Calu3 (cell line): Measurements from ENCODE around the gene ZFYVE28. TPM values are rescaled to one million over a fixed set of nuclear protein-coding genes. Genes with fewer than 3 reads are reported as not detected.

Experiments used
- BruUV-seq: library from RNA; stranded (reverse); fragments of 400-500 nt; replicated peaks from 2 replicates; lab custom pipeline; 2021; lab: Mats Ljungman, UMichigan
- CTCF ChIA-PET: fragments of 300-600 bp; sonication (Branson Sonifier 250); formaldehyde crosslinking; loops from one replicate; lab custom pipeline; 2022; ENCODE audit warnings: antibody characterized with exemption; lab: Charles Lee
- DNase-seq: peaks from one replicate; pipeline ENCODE4 v3.0.0; 2022
- H3K27ac Mint-ChIP-seq: one replicate; pipeline ENCODE4 v1.8.0; 2022; ENCODE audit warnings: mixed read lengths; ENCODE audit not compliant: unreplicated experiment
- H3K27me3 Mint-ChIP-seq: one replicate; pipeline ENCODE4 v1.8.0; 2022; ENCODE audit warnings: mixed read lengths; ENCODE audit not compliant: unreplicated experiment
- H3K36me3 Mint-ChIP-seq: one replicate; pipeline ENCODE4 v1.8.0; 2022; ENCODE audit warnings: mild to moderate bottlenecking, moderate library complexity, mixed read lengths; ENCODE audit not compliant: insufficient read depth, unreplicated experiment
- H3K4me1 Mint-ChIP-seq: one replicate; pipeline ENCODE4 v1.8.0; 2022; ENCODE audit warnings: mild to moderate bottlenecking, low read depth, mixed read lengths; ENCODE audit not compliant: unreplicated experiment
- H3K4me3 Mint-ChIP-seq: one replicate; pipeline ENCODE4 v1.8.0; 2022; ENCODE audit warnings: mild to moderate bottlenecking, low read depth, moderate library complexity, mixed read lengths; ENCODE audit not compliant: unreplicated experiment
- H3K9me3 Mint-ChIP-seq: one replicate; pipeline ENCODE4 v1.8.0; 2022; ENCODE audit warnings: low read depth, mixed read lengths; ENCODE audit not compliant: unreplicated experiment
- intact Hi-C: fragments of 100-400 bp; cut with micrococcal nuclease; formaldehyde crosslinking; loops from one replicate; pipeline ENCODE4 v1.10.0; 2022; ENCODE audit not compliant: unreplicated experiment
- total RNA-seq: library from RNA; stranded (reverse); gene quantifications from 2 replicates; pipeline ENCODE4 v1.2.3, GENCODE V29; 2022
- TF ChIP-seq, protein P1 (sequence below): fragments of 200-600 bp; IDR thresholded peaks from one replicate; pipeline ENCODE4 v1.8.0; 2022; ENCODE audit warnings: antibody characterized with exemption; ENCODE audit not compliant: unreplicated experiment

ZFYVE28 gene
- total RNA-seq, 1 experiment from 2014 or later: 1.2 TPM

GRCh38 chr4:2388429-2389182 lies 29.8 kb downstream of the ZFYVE28 start:
- H3K9me3 Mint-ChIP-seq: no peaks in the 10 kb centered on the region
- H3K27ac Mint-ChIP-seq: no peak overlapping the region
- H3K4me3 Mint-ChIP-seq: no peak overlapping the region
- no TSS peak for BruUV-seq
- no peaks in the 10 kb centered on the region for H3K4me1 Mint-ChIP-seq
- CTCF ChIA-PET: no interaction called here
- H3K27me3 Mint-ChIP-seq: peaks cover 67% of the 10 kb centered on the region
- TF ChIP-seq, protein P1, sequence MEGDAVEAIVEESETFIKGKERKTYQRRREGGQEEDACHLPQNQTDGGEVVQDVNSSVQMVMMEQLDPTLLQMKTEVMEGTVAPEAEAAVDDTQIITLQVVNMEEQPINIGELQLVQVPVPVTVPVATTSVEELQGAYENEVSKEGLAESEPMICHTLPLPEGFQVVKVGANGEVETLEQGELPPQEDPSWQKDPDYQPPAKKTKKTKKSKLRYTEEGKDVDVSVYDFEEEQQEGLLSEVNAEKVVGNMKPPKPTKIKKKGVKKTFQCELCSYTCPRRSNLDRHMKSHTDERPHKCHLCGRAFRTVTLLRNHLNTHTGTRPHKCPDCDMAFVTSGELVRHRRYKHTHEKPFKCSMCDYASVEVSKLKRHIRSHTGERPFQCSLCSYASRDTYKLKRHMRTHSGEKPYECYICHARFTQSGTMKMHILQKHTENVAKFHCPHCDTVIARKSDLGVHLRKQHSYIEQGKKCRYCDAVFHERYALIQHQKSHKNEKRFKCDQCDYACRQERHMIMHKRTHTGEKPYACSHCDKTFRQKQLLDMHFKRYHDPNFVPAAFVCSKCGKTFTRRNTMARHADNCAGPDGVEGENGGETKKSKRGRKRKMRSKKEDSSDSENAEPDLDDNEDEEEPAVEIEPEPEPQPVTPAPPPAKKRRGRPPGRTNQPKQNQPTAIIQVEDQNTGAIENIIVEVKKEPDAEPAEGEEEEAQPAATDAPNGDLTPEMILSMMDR: no peak
- intact Hi-C loops: no loop called here
- DNase-seq: no peak
- H3K36me3 Mint-ChIP-seq: no peaks in the 10 kb centered on the region

- DNase-seq: no peak
- TF ChIP-seq, protein P1: no peak
- no peaks in the 10 kb centered on the region for H3K36me3 Mint-ChIP-seq
- no peak overlapping the region for H3K27ac Mint-ChIP-seq
- no peaks in the 10 kb centered on the region for H3K9me3 Mint-ChIP-seq
- intact Hi-C loops: no loop called here
- H3K4me3 Mint-ChIP-seq: no peak overlapping the region
- H3K27me3 Mint-ChIP-seq: peaks cover 75% of the 10 kb centered on the region
- no TSS peak for BruUV-seq
- H3K4me1 Mint-ChIP-seq: no peaks in the 10 kb centered on the region
- CTCF ChIA-PET: no interaction called here
These were observed 30.6 kb downstream of the ZFYVE28 start for GRCh38 chr4:2387829-2388228.

- H3K4me1 Mint-ChIP-seq: no peaks in the 10 kb centered on the region
These were observed 31.2 kb downstream of the ZFYVE28 start for GRCh38 chr4:2387218-2387617.

GRCh38 chr4:2386717-2387116 lies 31.7 kb downstream of the ZFYVE28 start:
- no peak for DNase-seq
- Mint-ChIP-seq H3K9me3 (no peaks in the 10 kb centered on the region), H3K4me1 (no peaks in the 10 kb centered on the region), H3K36me3 (no peaks in the 10 kb centered on the region), H3K27ac (no peak overlapping the region), H3K4me3 (no peak overlapping the region), H3K27me3 (peaks cover 73% of the 10 kb centered on the region)
- intact Hi-C loops: no loop called here
- CTCF ChIA-PET: no interaction called here
- TF ChIP-seq, protein P1: no peak
- no TSS peak for BruUV-seq

More at GRCh38 chr4:2387218-2387617, 31.2 kb downstream of the ZFYVE28 start:
- DNase-seq: no peak
- Mint-ChIP-seq H3K36me3 (no peaks in the 10 kb centered on the region), H3K9me3 (no peaks in the 10 kb centered on the region), H3K27me3 (peaks cover 75% of the 10 kb centered on the region), H3K27ac (no peak overlapping the region), H3K4me3 (no peak overlapping the region)
- no TSS peak for BruUV-seq
- CTCF ChIA-PET: no interaction called here
- TF ChIP-seq, protein P1: no peak
- intact Hi-C loops: no loop called here
